ENCODE data around the gene ZC2HC1B. TPM values are rescaled to one million over a fixed set of nuclear protein-coding genes. Genes with fewer than 3 reads are reported as not detected.

ZC2HC1B gene
- total RNA-seq, 1 donor from 2014 or later, result not detected

DNA sequence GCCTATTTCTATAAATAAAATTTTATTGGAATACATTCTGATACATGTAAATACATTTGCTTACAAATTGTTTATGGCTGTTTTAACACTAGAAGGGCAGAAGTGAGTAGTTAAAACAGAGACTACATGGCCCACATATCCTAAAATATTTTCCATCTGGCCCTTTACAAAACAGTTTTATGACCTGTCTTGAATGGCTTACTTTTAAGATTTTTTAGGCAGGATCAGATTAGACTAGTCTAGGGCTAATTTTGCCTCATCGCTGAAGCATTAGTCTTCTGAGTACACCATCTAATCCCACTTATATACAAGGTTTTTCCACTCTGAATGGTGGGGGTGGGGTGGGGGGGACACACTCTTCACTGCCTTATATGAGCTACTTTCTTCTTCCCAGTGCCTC, 116.6 kb downstream of the ZC2HC1B start:
- H3K79me2 ChIP-seq (ENCODE audit: low read depth), result no peaks in the 10 kb centered on the region
- H3K4me1 ChIP-seq, result peaks cover 1% of the 10 kb centered on the region
- H4K20me1 ChIP-seq (ENCODE audit: low read depth), result no peaks in the 10 kb centered on the region
- Mint-ChIP-seq H3K9me3 (peaks cover 23% of the 10 kb centered on the region), H3K4me3 (no peak overlapping the region), H3K27ac (no peak overlapping the region), H3K27me3 (ENCODE audit: insufficient read depth, low read depth) (no peaks in the 10 kb centered on the region), H3K36me3 (peaks cover 36% of the 10 kb centered on the region), H3K4me1 (peaks cover 8% of the 10 kb centered on the region)
- TF ChIP-seq EZH2 (IDR thresholded peaks at IDR 0.05), result no peak
- TF ChIP-seq EZH2phosphoT487 (IDR thresholded peaks at IDR 0.05), result no peak
- TF ChIP-seq, protein P1, sequence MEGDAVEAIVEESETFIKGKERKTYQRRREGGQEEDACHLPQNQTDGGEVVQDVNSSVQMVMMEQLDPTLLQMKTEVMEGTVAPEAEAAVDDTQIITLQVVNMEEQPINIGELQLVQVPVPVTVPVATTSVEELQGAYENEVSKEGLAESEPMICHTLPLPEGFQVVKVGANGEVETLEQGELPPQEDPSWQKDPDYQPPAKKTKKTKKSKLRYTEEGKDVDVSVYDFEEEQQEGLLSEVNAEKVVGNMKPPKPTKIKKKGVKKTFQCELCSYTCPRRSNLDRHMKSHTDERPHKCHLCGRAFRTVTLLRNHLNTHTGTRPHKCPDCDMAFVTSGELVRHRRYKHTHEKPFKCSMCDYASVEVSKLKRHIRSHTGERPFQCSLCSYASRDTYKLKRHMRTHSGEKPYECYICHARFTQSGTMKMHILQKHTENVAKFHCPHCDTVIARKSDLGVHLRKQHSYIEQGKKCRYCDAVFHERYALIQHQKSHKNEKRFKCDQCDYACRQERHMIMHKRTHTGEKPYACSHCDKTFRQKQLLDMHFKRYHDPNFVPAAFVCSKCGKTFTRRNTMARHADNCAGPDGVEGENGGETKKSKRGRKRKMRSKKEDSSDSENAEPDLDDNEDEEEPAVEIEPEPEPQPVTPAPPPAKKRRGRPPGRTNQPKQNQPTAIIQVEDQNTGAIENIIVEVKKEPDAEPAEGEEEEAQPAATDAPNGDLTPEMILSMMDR (IDR thresholded peaks at IDR 0.05), result no peak
- peaks cover 61% of the 10 kb centered on the region for H3K27me3 ChIP-seq
- H3K4me2 ChIP-seq, result no peak overlapping the region
- peaks cover 6% of the 10 kb centered on the region for H3K9me3 ChIP-seq (ENCODE audit: low read depth)
- no peak overlapping the region for H3K9ac ChIP-seq
- no peak overlapping the region for H2AFZ ChIP-seq (replicated peaks)
- no peak for DNase-seq (ENCODE audit: low spot score)
- H3K36me3 ChIP-seq, result no peaks in the 10 kb centered on the region
- H3K27ac ChIP-seq, result no peak overlapping the region
- no peaks in the 10 kb centered on the region for H3F3A ChIP-seq (ENCODE audit: low read depth)
- no peak overlapping the region for H3K4me3 ChIP-seq

DNA sequence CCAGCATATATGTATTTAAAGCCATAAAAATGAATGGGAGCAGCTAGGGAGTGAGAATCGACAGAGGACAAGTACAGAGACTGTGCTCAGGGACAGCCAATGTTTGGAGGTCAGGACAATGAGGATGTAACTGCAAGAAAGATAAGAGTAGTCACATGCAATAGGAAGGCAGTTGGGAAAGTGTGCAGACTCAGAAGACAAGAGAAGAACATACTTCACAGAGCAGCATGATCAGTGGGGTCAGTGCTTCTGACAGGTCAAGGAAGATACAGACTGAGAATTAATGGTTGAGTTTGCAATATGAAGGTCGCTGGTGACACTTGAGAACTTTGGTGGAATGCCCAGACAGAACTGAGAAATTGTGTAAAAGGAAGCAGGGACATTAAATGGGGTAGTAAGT, 118.7 kb downstream of the ZC2HC1B start:
- H3K9me3 Mint-ChIP-seq, result peaks cover 23% of the 10 kb centered on the region
- no peaks in the 10 kb centered on the region for H3K36me3 ChIP-seq

DNA sequence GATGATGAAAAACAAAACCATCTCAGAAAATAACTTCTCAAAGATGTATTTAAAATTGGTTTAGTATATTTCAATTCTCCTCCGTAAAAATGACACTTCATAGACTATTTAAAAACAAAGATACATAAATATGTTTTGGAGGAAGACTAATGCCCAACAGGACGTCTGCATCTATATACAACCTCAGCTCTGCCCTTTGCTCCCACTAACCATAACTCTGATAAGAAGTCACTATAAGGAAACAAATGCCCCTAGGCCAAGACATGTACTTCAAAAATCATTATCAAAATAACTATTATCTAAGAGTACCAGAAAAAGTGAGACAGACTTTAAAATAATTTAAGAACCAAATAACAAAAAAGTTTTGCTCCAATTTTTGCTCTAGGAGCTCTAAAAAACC, 120.4 kb downstream of the ZC2HC1B start:
- H3K79me2 ChIP-seq (ENCODE audit: low read depth), result no peaks in the 10 kb centered on the region
- Mint-ChIP-seq H3K27ac (no peak overlapping the region), H3K9me3 (peaks cover 29% of the 10 kb centered on the region), H3K36me3 (peaks cover 35% of the 10 kb centered on the region), H3K4me3 (no peak overlapping the region), H3K4me1 (no peaks in the 10 kb centered on the region), H3K27me3 (ENCODE audit: insufficient read depth, low read depth) (peaks cover 2% of the 10 kb centered on the region)
- no peaks in the 10 kb centered on the region for H4K20me1 ChIP-seq (ENCODE audit: low read depth)
- DNase-seq (ENCODE audit: low spot score), result no peak
- no peaks in the 10 kb centered on the region for H3F3A ChIP-seq (ENCODE audit: low read depth)
- no peak overlapping the region for H3K27ac ChIP-seq
- H3K4me1 ChIP-seq, result no peaks in the 10 kb centered on the region
- no peak overlapping the region for H3K9ac ChIP-seq
- peaks cover 5% of the 10 kb centered on the region for H3K9me3 ChIP-seq (ENCODE audit: low read depth)
- H3K4me3 ChIP-seq, result no peak overlapping the region
- H3K4me2 ChIP-seq, result no peak overlapping the region
- no peak overlapping the region for H2AFZ ChIP-seq (replicated peaks)
- TF ChIP-seq EZH2 (IDR thresholded peaks at IDR 0.05) (no peak), EZH2phosphoT487 (IDR thresholded peaks at IDR 0.05) (no peak)
- TF ChIP-seq, protein P1 (IDR thresholded peaks at IDR 0.05), result no peak
- peaks cover 51% of the 10 kb centered on the region for H3K27me3 ChIP-seq
- no peaks in the 10 kb centered on the region for H3K36me3 ChIP-seq

More for the DNA sequence above, 118.7 kb downstream of the ZC2HC1B start:
- Mint-ChIP-seq H3K36me3 (peaks cover 32% of the 10 kb centered on the region), H3K4me3 (no peak overlapping the region), H3K27me3 (ENCODE audit: insufficient read depth, low read depth) (no peaks in the 10 kb centered on the region), H3K27ac (no peak overlapping the region), H3K4me1 (no peaks in the 10 kb centered on the region)
- Histone ChIP-seq H3K79me2 (ENCODE audit: low read depth) (no peaks in the 10 kb centered on the region), H3K4me2 (no peak overlapping the region), H3F3A (ENCODE audit: low read depth) (no peaks in the 10 kb centered on the region), H2AFZ (replicated peaks) (no peak overlapping the region), H3K4me1 (no peaks in the 10 kb centered on the region), H4K20me1 (ENCODE audit: low read depth) (no peaks in the 10 kb centered on the region), H3K9ac (no peak overlapping the region), H3K27me3 (peaks cover 63% of the 10 kb centered on the region), H3K4me3 (no peak overlapping the region), H3K9me3 (ENCODE audit: low read depth) (peaks cover 6% of the 10 kb centered on the region), H3K27ac (no peak overlapping the region)
- TF ChIP-seq EZH2 (IDR thresholded peaks at IDR 0.05) (no peak), EZH2phosphoT487 (IDR thresholded peaks at IDR 0.05) (no peak)
- TF ChIP-seq, protein P1 (IDR thresholded peaks at IDR 0.05), result no peak
- DNase-seq (ENCODE audit: low spot score), result no peak
